Heart right ventricle (tissue), 16 donors: ENCODE data around the gene TRIM41. TPM values are rescaled to one million over a fixed set of nuclear protein-coding genes. Genes with fewer than 3 reads are reported as not detected.

Source experiments
- ATAC-seq, 8 donors: fragments of 200-7000 bp; cut with Tn5 transposase; one replicate each; pipeline ENCODE4 v1.9.1; 2020; ENCODE audit warnings: mild to moderate bottlenecking in 8 of 8, moderate library complexity in 8 of 8, moderate number of reproducible peaks in 1 of 8
- DNase-seq, 2 donors: peaks; one replicate each; pipeline ENCODE4 v3.0.0-alpha.2; 2020
- H3K27ac ChIP-seq, 10 donors: fragments of 200-600 bp; sonication (generic) in 2 of 10; one replicate each; pipeline versions ENCODE4 v1.5.0 to v1.8.0; 2020 to 2022; ENCODE audit warnings: mild to moderate bottlenecking in 3 of 10
- H3K27me3 ChIP-seq, 7 donors: fragments of 200-600 bp; one replicate each; pipeline ENCODE4 v1.8.0; 2021 to 2022; ENCODE audit warnings: mild to moderate bottlenecking in 2 of 7
- H3K36me3 ChIP-seq, 9 donors: fragments of 200-600 bp; sonication (generic) in 1 of 9; one replicate each; pipeline versions ENCODE4 v1.5.0 to v1.8.0; 2020 to 2022; ENCODE audit warnings: mild to moderate bottlenecking in 2 of 9
- H3K4me1 ChIP-seq, 9 donors: fragments of 200-600 bp; sonication (generic) in 1 of 9; one replicate each; pipeline versions ENCODE4 v1.5.0 to v1.8.0; 2020 to 2022; ENCODE audit warnings: mild to moderate bottlenecking in 4 of 9
- H3K4me3 ChIP-seq, 10 donors: fragments of 200-600 bp; sonication (generic) in 2 of 10; one replicate each; pipeline versions ENCODE4 v1.5.0 to v1.8.0; 2020 to 2022; ENCODE audit warnings: mild to moderate bottlenecking in 7 of 10, moderate library complexity in 2 of 10
- H3K9me3 ChIP-seq, 11 donors: fragments of 200-600 bp in 10 of 11; sonication (generic) in 2 of 11; one replicate each; pipeline versions ENCODE4 v1.5.0 to v1.8.0; 2013 to 2022; ENCODE audit warnings: mild to moderate bottlenecking in 2 of 11, control low read depth in 1 of 11, moderate library complexity in 1 of 11
- WGBS, 2 donors: extraction: QIAGEN DNeasy Blood & Tissue Kit; methylation state at CpG; one replicate each; pipeline ENCODE4 v1.1.7; 2013; ENCODE audit warnings: inconsistent platforms in 1 of 2; 5-methylcytosine and 5-hydroxymethylcytosine counted together
- intact Hi-C, 10 donors: fragments of 100-400 bp; cut with DNase I; formaldehyde crosslinking; loops; one replicate each; pipeline versions ENCODE4 v1.11.1 to v1.14.2; 2022
- polyA plus RNA-seq, 2 donors: library from polyadenylated mRNA; stranded (reverse); fragments of 200-250 nt; gene quantifications; one replicate each; pipeline ENCODE4 v1.2.3, GENCODE V29; 2013
- total RNA-seq, 10 donors: library from RNA; stranded (reverse); fragmentation: NEBNext Ultra II Directional in 3 of 10; extraction: Animal tissue kit (Norgen Biotek cat#: 25700) in 3 of 10; gene quantifications; one replicate each; pipeline versions ENCODE4 v1.2.1 to v1.2.4, GENCODE V29; 2021 to 2023
- TF ChIP-seq, protein P1 (sequence below), 9 donors: fragments of 200-600 bp; sonication (generic) in 2 of 9; IDR thresholded peaks; one replicate each; pipeline versions ENCODE4 v1.5.0 to v1.8.0; 2021 to 2022; ENCODE audit warnings: antibody characterized with exemption in 9 of 9, mild to moderate bottlenecking in 5 of 9, moderate library complexity in 1 of 9
- donor health status: Arrhythmogenic right ventricular cardiomyopathy.
- donor health status: ischemic (EF 13 %, LVEDD 7.1; RV severe dilation, severe dysfunction).
- donor health status: healthy with polysubstance abuse.
- donor health status: DM: no; HTN: yes; CAD: no.
- donor health status: DM: no; HTN: no; CAD: no.
- donor health status: ischemic (EF 25% LVEDD 6.9; RV normal size, moderate dysfunction).
- donor health status: ischemic (EF 25% LVEDD 5.7; RV mildly dilated, moderate dysfunction).
- donor health status: healthy.
- donor health status: DM: yes; HTN: yes; CAD: no.
- donor health status: Ischemic cardiomyopathy.
- donor health status: ischemic (EF 35%, LVEDD 5.7; RV mildly dilated, moderate dysfunction).
- donor health status: nonischemic (EF 11% LVEDD 7.7; RV severe dilation, severe dysfunction).
- donor health status: DM: yes; HTN: yes; CAD: no.
- donor health status: PGD.
- donor health status: ischemic (EF 29% LVEDD 5.4; RV normal size, mild dysfunction).
- donor health status: nonischemic (EF 23%, LVEDD 6.1; RV moderate dilation, normal function).

Gene TRIM41
- total and polyA plus RNA-seq, 12 donors, result 12.1 to 28.2 (median 25.2) TPM

DNA sequence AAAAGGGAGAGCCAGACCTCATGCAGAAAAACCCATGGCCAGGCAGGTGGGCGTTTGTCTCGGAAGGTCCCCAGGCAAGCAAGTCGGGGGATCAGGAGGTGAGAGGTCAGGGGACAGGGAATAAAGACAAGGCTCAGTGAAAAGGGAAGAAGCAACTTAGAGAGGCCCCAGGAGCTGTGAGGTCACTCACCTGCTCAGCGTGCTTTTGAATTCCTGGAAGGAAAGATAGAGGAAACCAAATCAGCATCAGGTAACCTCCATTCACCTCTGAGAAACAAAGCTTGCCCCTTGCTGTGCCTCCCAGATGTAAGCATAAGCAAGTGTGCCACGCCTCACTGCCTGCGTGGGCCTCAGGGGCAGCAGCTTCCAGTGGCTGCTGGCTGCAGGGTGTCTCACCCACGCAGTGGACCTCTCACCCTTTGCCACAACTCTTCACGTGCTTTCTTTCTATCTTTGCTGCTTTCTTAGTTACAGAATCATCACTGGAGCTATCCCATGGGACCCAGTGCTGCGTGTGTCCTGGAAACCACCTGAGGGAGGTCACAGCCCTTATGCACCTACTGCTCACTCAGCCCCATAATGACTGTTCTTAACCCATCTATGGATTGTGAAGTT, 24.1 kb upstream of the TRIM41 start:
- TF ChIP-seq, protein P1, sequence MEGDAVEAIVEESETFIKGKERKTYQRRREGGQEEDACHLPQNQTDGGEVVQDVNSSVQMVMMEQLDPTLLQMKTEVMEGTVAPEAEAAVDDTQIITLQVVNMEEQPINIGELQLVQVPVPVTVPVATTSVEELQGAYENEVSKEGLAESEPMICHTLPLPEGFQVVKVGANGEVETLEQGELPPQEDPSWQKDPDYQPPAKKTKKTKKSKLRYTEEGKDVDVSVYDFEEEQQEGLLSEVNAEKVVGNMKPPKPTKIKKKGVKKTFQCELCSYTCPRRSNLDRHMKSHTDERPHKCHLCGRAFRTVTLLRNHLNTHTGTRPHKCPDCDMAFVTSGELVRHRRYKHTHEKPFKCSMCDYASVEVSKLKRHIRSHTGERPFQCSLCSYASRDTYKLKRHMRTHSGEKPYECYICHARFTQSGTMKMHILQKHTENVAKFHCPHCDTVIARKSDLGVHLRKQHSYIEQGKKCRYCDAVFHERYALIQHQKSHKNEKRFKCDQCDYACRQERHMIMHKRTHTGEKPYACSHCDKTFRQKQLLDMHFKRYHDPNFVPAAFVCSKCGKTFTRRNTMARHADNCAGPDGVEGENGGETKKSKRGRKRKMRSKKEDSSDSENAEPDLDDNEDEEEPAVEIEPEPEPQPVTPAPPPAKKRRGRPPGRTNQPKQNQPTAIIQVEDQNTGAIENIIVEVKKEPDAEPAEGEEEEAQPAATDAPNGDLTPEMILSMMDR (IDR thresholded peaks at IDR 0.05), result no peak
- H3K4me1 ChIP-seq, result peaks cover 0 to 17% (median 13%) of the 10 kb centered on the region in 9 donors
- peaks cover 0 to 9% (median 0%) of the 10 kb centered on the region in 9 donors for H3K36me3 ChIP-seq
- H3K27ac ChIP-seq, result no peak overlapping the region
- WGBS, 2 donors, result 62 to 71% methylated on average over 9 of the region's 9 CpGs
- no peaks in the 10 kb centered on the region for H3K9me3 ChIP-seq
- H3K27me3 ChIP-seq, result peaks cover 0 to under 1% (median 0%) of the 10 kb centered on the region in 7 donors
- ATAC-seq (no peak), DNase-seq (no peak)
- intact Hi-C loops, result no loop called here
- no peak overlapping the region for H3K4me3 ChIP-seq

DNA sequence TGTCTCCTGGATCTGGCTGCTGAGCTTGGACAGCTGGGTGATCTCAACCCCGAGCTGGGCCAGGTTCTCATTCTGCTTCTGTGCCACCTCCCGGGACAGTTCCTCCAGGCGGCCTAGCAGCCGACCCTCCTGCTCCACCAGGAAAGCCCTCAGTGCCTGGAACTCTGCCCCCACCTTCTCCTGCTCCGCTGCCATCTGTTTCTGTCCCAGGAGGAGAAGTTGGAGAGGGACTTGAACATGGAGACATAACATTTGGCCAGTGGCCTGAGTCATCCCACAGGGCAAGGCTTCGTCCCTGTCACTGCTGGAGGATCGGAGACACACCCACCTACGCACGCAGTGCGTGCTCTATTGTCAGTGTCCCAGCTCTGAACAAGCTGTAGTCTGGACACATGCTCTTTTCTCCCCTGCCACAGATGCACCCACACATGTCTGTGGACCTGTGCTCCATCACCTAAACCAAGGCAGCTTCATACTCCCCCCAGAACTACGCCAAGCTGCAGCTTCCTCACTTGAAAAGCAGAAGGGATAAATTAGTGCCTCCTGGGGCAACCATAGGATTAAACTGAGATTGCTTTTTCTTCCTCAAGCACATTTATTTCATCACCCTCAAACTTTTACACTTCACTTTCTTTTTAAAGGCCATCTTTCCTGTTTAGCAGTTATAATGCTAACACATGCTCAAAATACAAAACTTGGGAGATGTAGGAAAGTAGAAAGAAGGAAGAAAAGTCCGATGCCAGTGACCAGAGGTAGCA, 23.0 kb upstream of the TRIM41 start:
- H3K27me3 ChIP-seq, result peaks cover 0 to 11% (median 0%) of the 10 kb centered on the region in 7 donors
- intact Hi-C loops, result no loop called here
- H3K9me3 ChIP-seq, result no peaks in the 10 kb centered on the region
- 77 to 83% methylated on average over 12 of the region's 12 CpGs for WGBS, 2 donors
- H3K4me1 ChIP-seq, result peaks cover 0 to 21% (median 13%) of the 10 kb centered on the region in 9 donors
- H3K36me3 ChIP-seq, result peaks cover 0 to 9% (median 0%) of the 10 kb centered on the region in 9 donors
- no peak for DNase-seq
- ATAC-seq, result no peak
- no peak overlapping the region for H3K27ac ChIP-seq
- no peak overlapping the region for H3K4me3 ChIP-seq
- TF ChIP-seq, protein P1 (IDR thresholded peaks at IDR 0.05), result no peak

DNA sequence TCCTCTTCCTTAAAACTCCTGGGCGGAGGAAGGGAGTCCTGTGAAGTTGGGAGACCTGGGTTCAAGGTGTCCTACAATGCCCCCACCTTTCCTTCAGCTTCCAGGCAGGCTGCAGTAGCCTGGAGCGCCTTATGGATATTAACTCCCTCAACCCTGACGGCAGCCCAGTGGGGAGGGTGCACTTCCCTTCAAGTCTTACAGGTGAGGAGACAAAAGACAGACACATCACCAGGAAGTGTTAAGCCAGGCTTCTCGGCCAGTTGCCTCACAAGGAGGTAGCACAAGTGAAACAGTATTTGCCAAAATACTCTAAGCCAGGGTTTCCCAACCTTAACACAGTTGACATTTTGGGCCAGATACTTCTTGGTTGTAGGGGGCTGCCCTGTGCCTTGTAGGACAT, 22.3 kb upstream of the TRIM41 start:
- Histone ChIP-seq H3K27me3 (peaks cover 0 to 18% (median 0%) of the 10 kb centered on the region in 7 donors), H3K27ac (no peak overlapping the region), H3K4me3 (no peak overlapping the region), H3K9me3 (no peaks in the 10 kb centered on the region), H3K36me3 (peaks cover 0 to 9% (median 0%) of the 10 kb centered on the region in 9 donors), H3K4me1 (peaks cover under 1 to 29% (median 18%) of the 10 kb centered on the region in 9 donors)
- ATAC-seq, result no peak
- intact Hi-C loops, result no loop called here
- TF ChIP-seq, protein P1 (IDR thresholded peaks at IDR 0.05), result no peak
- WGBS, 2 donors, result 74 to 83% methylated on average over 4 of the region's 4 CpGs
- no peak for DNase-seq

DNA sequence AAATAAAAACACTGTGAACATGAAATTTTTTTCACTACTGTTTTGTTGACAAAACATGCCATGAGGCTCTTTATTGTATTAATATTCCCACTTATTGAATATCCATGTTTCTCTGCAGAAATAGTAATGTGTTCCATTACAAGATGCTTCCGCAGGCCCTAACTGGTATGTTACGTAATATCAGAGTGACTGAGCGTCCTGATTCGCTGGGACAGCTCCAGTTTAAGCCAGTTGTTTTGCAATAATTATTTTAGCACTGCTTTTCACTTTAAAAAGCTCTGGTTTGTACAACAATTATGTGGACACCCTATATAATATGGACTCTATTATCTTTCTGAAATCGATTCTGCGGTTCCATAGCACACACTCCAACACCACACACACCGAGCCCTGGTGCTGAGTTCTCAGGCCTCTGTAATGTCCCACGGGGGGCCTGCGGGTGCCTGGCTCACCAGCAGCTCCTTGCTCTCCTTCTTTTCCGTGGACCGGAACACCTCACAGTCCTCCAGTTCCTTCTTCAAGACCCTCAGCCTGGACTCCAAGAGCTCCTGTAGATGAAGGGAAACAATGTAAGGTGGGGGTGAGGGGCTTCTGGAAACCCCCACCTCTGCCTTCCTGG, 19.9 kb upstream of the TRIM41 start:
- peak overlapping the region in 7 of 10 donors; percentile 22 to 87 (median 81) for H3K27ac ChIP-seq
- H3K9me3 ChIP-seq, result no peaks in the 10 kb centered on the region
- TF ChIP-seq, protein P1 (IDR thresholded peaks at IDR 0.05), result no peak
- H3K36me3 ChIP-seq, result peaks cover 0 to 9% (median 0%) of the 10 kb centered on the region in 9 donors
- peaks cover 7 to 51% (median 29%) of the 10 kb centered on the region in 9 donors for H3K4me1 ChIP-seq
- ATAC-seq (no peak), DNase-seq (no peak)
- peaks cover 0 to 28% (median 0%) of the 10 kb centered on the region in 7 donors for H3K27me3 ChIP-seq
- 76 to 78% methylated on average over 11 of the region's 11 CpGs for WGBS, 2 donors
- H3K4me3 ChIP-seq, result peak overlapping the region in 5 of 10 donors; percentile 70 to 90 (median 74)
- intact Hi-C loops, result no loop called here
